DMS114 treated with DMSO at 0.1 percent for 48 hours (cell line): ENCODE measurements around the gene SDK1.
"Not testable (repeated sequence)": the region's sequence is repeated elsewhere in the genome, so short reads cannot be mapped to it uniquely, and the experiment has no call there.

Experiments used
- DNase-seq: peaks from one replicate; lab custom pipeline; 2025; ENCODE audit not compliant: unreplicated experiment; lab: John Stamatoyannopoulos, UW

Gene SDK1

DNA sequence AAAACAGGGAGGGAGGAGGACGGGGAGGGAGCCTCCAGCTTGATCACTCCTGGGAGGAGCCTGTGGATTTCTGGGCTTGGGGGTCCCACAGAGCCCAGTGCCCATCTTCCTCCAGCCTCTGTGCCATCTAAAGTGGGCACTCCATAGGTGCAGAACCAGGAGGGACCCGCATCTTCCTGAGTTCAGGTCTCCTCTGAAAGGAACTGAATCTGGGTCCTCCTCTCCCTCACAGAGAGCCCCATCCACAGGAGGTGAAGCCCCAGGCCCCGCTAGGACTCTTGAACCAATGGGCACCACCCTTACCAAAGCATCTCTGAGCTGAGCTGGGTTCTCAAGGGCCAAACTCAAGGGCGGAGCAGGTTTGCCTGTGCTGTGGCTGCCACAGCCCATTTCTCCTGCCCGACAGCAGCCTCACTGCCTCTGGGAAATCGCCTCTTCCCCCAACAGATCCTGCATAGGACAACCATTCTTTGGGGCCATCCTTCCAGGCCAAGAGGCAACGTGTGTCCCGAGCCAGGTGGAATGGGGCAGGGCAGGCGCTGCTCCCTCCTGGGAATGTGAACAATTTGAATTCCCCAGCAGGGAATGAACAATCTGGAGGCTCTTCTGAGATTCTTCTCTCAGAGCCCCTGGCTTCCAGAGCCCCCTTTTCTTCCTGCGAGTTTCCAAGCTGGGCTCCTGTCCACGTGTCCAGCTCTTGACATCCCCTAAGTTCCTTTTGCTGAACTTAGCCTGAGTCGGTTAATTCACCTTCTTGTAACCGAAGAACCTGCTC, 970.1 kb downstream of the SDK1 start:
- no peak for DNase-seq

- no peak for DNase-seq
Observed at GRCh38 chr7:4271716-4272015, 970.6 kb downstream of the SDK1 start.

GRCh38 chr7:4272141-4272540, 971.1 kb downstream of the SDK1 start:
- DNase-seq = no peak

- no peak for DNase-seq
Observed at GRCh38 chr7:4273566-4274230, 972.6 kb downstream of the SDK1 start.

DNA sequence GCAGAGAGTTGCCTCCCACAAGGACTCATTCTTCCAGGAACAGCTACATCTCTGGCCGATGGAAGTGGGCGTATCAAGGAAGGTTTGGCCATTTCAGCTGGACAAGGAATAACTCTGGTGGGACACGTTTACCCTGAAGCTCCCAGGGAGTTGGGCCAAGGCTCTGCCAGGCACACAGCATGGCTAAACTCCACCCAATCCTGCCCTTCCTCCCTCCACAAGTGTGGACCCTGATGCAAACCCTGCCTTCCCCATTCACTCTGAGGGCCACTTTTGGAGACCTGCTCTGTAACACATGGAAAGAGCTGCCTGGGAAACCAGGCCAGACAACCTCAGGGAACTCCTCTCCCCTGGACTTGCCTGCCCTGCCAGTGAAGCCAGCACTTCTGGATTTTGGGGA, 973.2 kb downstream of the SDK1 start:
- DNase-seq = no peak

DNA sequence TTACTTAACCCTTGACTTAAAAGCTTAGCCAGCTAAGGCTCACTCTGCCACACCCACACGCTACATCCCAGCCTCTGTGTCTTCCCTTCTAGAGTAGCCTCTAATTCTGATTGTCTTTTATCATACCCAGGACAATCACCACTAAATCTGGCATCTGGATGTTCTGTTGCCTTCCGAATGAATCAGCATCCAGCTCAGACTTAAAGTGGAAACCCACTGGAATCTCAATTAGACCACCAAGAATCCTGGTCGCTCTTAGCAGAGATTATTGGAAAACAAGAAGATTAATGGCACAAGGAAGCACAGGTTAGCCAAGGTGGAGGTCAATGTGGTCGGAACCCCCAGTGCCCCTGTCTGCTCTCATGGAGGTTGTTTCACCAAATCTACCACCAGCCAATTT, 976.9 kb downstream of the SDK1 start:
- DNase-seq = no peak

GRCh38 chr7:4279216-4279615, 978.2 kb downstream of the SDK1 start:
- DNase-seq = no peak

DNA sequence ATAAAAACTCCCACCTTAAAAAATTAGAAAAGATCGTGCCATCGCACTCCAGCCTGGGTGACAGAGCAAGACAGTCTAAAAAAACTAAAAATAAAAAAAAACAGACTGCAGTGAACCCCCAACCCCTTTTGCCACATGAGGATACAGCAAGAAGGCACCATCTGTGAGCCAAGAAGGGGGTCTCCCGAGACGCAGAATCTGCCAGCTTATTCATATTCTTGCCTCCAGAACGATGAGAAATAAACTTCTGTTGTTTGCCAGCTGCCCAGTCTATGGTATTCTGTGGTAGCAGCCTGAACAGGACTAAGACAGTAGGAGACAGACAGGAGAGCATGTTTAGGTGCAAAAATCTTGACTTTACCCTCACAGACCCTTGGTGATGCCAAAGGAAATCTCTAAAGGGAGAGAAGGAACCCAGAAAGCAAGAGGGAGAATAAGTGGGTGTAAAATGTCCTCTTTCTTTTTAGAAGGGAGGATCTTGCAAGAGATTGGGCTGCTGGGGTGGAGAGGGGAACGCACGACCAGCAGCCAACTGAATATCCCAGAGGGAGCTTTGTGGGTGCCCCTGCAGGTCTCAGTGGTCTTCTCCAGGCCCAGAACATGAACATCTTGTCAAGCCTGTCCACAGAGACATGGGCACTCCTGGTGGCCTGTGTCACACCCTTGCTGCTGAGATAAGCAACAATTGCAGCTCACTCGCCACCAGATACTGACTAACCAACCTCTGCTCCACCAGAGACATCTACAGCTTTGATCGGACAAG, 980.4 kb downstream of the SDK1 start:
- no peak for DNase-seq

- no peak for DNase-seq
Observed at GRCh38 chr7:4282434-4283223, 981.6 kb downstream of the SDK1 start.

- DNase-seq = no peak
Observed at GRCh38 chr7:4286351-4286750, 985.3 kb downstream of the SDK1 start.

- DNase-seq = no peak
Observed at GRCh38 chr7:4288791-4289394, 987.8 kb downstream of the SDK1 start.

DNA sequence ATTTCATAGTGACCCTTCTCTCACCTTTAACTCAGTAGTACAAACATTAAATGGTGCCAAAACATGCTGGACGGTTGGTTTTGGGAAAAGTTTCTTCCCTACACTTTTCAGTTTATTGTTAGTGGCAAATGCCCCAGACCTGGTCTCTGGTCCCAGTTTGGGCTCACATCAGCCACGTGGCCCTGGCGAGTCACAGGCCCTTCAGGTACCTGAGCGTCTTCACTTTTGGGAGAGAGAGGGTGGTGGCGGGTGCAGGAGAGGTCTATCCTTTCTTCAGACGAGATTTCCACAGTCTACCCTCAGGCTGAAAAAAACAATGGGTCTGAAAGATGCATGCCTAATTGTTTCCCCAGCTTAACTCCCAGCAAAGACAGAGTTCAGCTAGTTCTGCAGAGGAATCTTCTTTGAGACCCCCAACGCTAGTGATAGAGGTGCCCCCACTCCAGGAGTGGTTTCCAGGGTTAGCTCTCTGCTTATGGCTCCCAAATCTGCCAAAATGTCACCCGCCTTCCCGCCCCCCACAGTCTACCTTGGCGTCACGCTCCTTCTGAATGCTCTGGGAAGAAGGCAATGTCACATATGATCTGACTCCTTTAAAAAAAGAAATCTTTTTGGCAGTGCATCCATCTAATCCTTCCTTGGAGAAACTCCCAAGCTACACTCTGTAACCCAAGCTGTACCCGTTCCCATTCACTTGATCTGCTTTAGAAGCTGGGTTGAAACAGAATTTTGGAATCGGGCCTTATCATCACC, 996.3 kb downstream of the SDK1 start:
- DNase-seq = no peak

DNA sequence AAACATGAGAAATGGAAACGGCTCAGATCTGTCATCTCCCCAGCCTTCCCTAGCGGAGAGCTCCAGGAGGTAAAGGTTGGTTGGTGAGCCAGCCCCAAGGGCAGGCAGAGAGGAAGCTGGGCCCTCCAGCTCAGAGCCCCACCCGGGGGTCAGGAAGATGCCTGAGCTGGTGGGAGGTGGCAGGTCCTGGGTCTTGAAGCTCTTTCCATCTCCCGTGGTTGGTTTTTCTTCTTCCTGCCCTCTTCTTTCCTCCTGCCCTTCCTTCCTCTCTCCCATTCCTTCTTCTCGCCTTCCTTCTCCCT, 996.8 kb downstream of the SDK1 start:
- no peak for DNase-seq

GRCh38 chr7:4299431-4299830, 998.4 kb downstream of the SDK1 start:
- DNase-seq = no peak

- DNase-seq = no peak
Observed at GRCh38 chr7:4302203-4302905, 1001.3 kb downstream of the SDK1 start.

DNA sequence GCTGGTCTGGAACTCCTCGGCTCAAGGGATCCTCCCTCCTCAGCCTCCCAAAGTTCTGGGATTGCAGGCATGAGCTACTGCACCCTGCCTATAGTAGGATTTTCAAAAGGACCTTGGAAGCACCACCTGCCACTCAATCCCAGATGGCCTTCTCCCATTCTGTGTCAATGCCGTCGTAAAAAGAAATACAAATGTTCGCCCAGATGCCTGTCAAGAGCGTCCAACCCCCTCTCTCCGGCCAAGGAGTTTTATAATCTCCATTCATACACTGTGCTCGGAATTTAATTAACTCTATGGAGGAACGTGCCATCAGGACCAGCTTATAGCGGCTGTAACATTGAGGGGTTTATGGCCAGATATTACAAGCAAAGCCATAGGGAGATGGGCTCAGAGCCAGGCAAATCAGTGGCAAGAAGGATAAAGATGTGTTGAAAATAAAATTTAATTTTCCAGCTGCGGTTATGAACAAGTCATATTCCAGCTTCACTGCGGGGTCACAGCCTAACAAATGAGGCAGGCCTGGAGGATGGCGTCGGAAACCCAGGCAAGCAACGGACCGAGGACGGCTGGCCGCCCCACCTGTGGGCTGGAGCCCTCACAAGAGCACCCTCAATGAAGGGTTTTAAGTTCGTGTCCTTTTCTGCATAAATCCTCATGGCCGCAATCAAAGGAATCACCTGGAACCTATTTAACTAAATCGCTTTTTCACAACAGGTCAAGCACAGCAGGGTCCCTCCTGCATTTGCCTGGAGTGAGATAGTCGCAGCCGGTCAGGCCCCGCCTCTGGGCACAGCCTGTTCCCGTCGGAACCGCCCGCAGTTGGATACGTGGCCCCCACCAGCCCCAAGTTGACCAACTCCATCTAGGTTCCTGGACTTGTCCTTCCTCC, 1006.5 kb downstream of the SDK1 start:
- no peak for DNase-seq

DNA sequence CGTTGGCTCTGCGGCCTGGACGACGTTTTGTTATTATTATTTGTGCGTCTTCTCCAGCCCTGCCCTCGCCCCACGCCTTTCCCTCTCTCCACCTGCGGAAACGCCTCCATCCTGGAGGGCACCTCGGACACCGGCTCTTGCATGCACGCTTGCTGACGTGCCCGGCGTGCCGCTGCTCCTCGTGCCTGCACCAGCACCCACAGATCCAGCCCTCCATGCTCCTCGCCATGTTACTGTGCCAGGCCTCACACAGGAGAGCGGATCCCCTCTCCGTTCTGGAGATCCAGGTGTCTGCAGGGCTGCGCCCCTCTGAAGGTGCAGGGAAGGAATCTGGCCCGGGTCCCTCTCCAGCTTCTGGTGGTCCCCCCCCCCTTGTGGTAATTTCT, 1007.1 kb downstream of the SDK1 start:
- DNase-seq = no peak

- DNase-seq = not testable (repeated sequence)
Observed at GRCh38 chr7:4313911-4314310, 1012.9 kb downstream of the SDK1 start.

DNA sequence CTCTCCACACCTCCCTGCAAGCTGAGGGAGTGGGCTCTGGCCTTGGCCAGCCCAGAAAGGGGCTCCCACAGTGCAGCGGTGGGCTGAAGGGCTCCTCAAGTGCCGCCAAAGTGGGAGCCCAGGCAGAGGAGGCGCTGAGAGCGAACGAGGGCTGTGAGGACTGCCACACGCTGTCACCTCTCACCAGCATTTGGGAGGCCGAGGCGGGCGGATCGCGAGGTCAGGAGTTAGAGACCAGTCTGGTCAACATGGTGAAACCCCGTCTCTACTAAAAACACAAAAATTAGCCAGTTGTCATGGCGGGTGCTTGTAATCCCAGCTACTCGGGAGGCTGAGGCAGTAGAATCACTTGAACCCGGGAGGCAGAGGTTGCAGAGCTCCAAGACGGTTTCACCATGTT, 1013.3 kb downstream of the SDK1 start:
- not testable (repeated sequence) for DNase-seq
